ENCODE results near the gene NTM.

Gene NTM

DNA sequence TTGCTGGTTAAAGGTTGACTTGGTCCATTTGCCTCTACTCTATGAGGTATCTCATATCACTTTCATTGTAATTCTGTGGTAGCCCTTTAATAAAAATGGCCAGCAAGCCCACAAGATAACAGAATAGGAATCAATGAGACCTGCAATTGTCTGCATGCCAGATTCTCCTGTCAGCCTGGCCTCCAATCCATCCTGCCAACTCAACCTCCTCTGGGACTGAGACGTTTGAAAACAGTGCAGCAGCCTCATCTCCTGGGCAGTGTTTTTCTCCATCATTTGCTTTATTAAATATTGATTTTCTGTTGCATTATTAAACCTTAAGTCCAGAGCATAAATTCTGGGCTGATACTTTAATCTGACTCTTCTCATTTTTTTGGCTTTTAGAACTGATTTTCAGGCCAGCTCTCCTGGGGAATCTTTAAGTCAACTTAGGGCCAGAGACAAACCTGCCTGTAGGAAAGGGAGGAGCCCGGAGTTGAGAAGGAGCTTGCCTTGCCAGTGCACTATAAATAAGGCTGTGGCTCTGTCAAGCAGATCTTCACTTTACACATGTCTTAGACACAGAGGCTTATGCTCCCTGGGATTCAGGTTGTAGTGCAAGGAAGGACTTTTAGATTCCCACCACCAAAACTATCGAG lies 798.0 kb downstream of the NTM start:
- no peak for DNase-seq (ENCODE audit: low read depth in 1 of 2, low spot score in 1 of 2)

DNA sequence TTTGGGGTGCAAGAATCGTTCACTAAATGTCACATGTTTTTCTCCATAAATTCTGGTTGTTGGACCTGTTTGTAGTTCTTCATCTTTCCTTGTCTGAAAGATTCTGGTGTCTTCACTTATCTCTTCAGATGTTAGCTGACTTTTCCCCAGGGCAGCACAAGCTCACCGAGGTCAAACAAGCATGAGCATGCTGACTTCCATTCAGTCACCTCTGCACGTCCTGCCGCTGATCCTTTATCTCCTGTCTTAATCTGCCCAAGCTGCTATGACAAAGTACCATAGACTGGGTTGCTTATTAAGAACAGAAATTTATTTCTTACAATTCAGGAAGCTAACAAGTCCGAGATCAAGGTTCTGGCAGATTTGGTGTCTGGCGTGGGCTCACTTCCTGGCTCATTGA lies 800.6 kb downstream of the NTM start:
- DNase-seq (ENCODE audit: low read depth in 1 of 2, low spot score in 1 of 2): no peak

DNA sequence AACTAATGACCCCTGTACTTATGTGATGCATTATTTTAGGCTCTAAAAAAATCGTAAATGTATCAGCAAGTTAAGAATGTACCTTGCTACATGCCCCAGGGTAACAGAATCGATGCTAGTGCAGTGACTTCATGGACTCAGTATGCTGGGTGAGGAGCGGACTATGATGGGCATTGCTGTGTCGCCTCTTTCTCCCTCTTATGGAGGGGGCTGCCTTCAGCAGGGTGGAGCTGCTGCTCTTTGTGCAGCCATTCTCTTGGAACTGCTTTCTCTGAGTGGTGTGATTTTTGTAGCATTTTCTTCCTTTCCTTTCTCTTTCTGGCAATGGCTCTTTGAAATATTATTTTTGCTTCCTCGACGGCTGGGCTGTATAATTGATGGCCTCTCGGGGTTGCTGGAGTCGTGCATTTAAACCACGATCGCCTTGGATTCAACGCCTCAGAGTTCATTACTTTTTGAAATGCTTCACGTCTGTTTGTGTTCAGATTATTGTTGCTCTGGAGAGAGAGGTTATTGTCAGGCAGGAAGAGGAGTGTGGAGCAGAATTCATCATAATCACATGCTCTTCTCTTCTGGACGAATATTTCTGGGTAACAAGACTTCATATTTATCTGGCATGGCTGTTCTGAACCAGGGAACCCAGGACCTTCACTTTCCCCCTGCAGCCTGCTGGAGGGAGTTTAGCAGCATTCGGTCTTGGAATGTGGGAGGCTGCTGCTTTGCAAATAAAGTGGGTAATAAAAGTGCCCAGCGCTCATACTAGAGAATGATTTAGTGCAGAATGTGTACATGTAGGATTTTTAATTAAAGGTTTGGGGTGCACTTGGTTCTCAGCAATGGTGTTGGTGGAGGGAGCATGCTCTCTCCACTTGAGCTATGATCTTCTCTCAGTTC lies 804.2 kb downstream of the NTM start:
- no peak for DNase-seq (ENCODE audit: low read depth in 1 of 2, low spot score in 1 of 2)

DNA sequence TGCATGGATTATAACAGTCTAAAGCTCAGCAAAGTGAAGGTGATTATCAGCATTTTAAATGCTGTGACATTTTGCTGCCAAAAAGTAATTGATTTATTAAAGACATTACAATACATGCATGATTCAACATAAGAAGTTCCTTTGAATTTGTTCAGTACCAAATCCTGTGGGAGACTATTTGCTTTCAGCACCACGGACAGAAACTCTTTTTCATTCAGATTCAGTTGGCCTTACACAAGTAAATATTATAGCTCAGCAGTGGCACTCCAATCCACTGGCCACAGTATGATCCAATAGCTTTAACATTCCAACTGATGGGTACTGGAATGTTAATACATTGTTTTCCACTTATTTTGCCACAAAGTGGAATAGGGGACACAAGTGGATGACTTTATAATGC lies 806.7 kb downstream of the NTM start:
- DNase-seq (ENCODE audit: low read depth in 1 of 2, low spot score in 1 of 2): no peak

DNA sequence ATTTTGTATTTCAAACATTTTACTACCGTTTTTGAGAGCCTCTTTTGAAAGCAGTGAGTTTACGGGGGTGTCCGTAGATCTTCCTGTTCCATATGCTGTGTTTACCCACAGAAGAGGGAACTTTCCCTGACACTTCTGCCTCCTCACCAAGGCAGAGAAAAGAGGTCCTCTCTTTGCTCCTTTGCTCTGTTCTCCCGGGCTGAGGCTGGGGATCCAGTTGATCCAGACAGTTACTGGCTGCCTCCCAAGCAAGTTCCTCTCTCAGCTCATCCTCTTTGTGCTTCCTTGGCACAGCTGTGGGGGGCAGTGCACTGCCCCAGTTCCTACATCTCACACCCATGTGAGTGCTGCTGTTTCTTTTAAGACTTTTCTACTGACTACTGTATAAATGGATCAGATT lies 813.7 kb downstream of the NTM start:
- DNase-seq (ENCODE audit: low read depth in 1 of 2, low spot score in 1 of 2): no peak

DNA sequence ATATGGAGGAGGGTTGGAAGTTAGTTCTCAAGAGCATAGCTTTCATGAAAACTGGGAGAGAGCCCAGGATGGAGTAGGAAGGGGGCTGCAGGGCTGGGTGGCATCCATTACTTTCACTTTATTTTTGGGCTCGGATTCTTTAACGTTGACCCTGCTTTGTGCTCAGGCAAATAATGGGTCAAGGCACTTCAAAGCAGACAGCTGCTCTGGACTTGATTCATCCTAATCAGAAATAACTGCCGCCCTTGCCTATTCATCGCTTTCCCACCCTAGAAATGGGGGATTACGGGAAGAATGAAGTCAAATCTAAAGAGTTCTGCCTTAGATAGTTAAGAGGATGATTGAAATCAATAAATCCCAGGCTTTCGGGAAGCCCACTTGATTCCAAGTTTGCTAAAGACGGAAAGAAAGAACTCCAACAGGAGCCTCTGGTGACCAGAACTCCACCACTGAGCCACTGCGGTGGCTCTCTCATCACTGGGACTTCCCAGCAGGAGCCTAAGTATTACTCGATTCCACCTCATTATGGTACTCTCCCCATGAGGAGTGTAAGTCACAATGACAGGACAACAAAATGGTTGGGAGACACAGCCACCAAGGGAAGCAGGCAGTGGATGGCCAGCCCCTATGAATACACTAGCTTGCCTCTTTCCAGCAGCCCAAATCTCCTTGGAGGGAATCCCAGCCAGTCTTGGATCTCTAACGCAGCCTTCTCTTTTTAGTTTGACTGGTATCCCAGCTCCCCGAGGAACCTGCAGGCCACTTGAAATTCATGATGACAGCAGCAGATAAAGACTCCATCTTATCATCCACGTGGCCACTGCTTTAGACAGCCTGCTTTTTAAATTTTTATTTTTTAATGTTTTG lies 815.5 kb downstream of the NTM start:
- no peak for DNase-seq (ENCODE audit: low read depth in 1 of 2, low spot score in 1 of 2)

DNA sequence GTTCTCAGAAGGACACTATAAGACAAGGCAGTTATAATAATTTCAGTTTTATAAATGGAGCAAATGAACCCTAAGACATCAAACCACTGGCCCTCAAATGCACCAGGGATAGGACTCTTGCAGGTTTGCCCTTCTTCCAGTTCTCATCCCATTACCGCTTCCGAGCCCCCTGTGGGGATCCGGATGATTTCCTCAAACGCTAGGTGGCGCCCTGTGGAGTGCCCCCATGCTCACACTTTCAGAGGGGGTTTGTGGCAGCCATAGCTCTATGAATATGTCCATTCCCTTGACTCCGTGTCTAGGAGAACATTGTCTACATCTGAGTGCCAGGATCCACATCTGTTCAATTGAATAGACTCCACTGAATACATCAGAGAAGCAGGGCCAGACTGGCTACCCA lies 816.3 kb downstream of the NTM start:
- DNase-seq (ENCODE audit: low read depth in 1 of 2, low spot score in 1 of 2): no peak

DNA sequence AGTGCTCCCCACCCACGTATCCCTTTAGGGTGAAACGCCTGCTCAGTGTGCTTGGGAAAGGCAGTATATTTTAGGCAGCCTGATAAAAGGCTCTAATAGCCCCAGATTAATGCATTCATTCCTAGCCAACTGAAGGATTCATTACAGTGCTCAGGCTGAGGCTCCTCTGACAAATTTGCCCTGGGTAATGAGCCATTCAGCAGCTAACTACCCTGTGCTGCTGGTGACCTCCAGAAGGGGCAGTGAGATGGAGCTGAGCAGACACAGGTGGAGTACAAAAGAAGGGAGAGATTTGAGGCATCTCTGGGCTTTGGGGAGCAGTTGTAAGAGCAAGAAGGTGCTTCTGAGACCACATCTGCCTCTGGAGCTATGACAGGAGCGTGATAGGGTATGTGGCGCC lies 817.0 kb downstream of the NTM start:
- no peak for DNase-seq (ENCODE audit: low read depth in 1 of 2, low spot score in 1 of 2)

DNA sequence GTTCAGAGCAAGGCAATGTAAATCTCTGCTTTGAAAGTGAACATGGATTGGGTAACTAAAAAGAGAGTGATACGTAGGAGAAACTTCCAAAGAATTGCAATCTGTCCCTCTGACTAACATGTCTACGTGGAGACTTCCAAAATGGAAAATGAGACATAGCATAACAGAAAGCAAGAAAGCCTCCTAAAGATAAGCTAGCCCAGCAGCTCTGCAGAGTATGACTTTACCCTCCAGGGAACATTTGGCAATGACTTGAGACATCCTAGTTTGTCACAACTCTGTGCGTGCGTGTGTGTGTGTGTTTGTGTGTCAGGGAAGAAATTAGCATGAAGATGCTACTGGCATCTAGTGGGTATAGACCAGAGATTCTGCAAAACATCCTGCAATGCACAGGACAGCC lies 817.4 kb downstream of the NTM start:
- no peak for DNase-seq (ENCODE audit: low read depth in 1 of 2, low spot score in 1 of 2)

DNA sequence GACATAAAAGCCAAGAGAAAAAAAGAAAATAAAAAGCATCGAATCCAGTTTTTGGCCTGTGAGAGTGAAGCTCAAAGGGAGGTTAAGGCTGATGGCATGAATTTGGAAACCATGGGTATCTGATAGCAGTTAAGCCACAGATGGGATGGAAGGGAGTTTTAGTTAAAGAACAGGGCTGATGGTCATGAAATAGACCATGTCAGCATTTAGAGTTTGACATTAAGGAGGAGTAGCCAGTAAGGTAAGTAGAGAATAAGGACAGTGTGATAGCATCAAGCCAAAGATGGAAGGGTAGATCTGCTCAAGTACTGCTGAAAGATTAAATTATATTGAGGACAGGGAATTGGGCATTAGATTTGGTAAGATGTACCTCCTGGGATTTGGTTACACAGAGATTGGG lies 826.5 kb downstream of the NTM start:
- no peak for DNase-seq (ENCODE audit: low read depth in 1 of 2, low spot score in 1 of 2)

DNA sequence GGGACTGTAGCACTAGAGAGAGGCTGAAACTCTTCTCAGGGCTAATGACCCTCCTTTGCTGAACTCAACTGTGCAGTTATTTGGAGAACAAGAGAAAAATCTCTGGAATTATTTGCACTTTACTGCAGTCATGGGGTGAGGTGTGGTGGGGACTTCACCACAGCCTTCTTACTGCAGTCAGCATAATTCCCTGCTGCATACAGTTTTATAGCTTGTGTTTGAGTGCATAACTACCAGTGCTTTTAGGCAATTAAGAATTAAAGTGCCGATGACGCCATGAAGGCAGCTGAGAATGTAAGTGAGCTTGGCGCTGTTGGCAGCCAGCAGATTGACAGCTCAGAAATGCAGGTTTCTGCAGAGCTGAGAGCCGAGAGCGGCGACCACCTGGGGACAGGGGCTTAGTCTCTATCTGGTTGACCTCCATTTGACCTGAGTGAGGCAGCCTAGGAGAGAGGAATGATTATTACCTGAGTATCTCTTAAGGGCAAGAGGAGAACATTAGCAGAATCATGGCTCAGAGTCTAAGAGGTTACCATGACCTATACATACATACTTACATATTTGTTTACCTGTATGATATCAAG lies 830.0 kb downstream of the NTM start:
- DNase-seq (ENCODE audit: low read depth in 1 of 2, low spot score in 1 of 2): no peak

DNA sequence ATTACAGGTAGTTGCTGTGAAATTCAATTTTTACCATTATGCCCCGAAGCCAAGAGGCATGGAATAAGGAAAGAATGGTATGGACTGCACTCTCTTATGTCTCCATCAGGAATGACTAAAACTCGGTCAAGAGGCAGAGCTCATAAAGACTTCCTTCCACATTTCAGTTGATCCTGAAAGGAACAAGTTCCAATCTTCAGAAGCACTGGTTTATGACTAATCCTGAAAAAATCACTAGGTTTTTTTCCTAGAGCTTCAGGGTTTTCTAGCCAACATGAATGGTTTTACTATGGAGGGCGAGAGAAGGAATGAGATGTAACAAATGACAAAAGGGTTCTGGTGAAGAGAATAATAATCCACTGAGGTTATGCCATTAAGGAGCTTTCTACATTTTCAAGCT lies 832.2 kb downstream of the NTM start:
- no peak for DNase-seq (ENCODE audit: low read depth in 1 of 2, low spot score in 1 of 2)

DNA sequence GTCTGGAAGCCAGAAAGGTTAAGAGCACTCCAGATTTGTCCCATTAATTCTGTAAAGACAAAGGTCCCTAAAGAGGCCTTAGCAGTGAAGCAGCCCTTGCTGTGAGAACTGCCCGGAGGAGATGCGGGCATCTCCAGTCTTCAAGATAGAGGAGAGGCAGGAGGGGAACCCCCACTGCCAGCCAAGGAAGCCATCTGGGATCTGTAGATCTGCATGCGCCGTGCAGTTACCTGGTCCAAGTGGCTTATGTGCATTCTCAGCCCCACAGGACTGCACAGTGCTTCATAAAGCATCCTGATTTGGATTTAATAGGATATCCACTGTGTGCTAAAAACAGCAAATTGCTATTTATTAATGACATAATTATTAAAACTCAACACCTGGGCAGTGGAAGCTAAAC lies 834.6 kb downstream of the NTM start:
- DNase-seq (ENCODE audit: low read depth in 1 of 2, low spot score in 1 of 2): no peak

DNA sequence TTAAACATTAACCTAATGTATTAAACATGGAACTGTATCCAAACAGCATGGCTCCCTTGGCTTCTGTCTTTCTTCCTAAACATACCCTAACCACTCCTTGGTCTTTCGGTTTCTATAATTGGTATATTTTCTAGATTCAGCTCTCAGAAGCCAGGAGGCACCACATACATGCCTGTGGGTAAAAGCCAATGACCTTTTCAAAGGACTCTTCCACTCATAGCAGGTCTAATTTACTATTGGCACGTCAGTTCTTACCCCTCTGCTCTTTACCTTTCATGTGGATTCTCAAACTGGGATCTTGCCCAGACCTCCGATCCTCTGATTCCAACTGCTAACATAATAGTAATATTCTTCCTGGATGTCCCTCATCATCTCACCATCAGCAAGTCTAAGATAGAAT lies 835.1 kb downstream of the NTM start:
- no peak for DNase-seq (ENCODE audit: low read depth in 1 of 2, low spot score in 1 of 2)

DNA sequence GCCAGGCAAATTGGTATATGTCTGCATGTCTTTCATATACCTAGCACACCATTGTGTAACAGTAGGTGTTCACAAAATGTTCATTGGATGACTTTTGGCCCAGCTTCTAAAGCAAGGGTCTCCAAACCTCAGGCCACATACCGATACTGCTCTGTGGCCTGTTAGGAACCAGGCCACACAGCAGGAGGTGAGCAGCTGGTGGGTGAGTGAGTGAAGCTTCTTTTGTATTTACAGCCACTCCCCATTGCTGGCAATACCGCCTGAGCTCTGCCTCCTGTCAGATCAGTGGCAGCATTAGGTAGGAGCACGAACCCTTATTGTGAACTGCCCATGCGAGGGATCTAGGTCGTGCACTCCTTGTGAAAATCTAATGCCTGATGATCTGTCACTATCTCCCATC lies 836.6 kb downstream of the NTM start:
- no peak for DNase-seq (ENCODE audit: low read depth in 1 of 2, low spot score in 1 of 2)

DNA sequence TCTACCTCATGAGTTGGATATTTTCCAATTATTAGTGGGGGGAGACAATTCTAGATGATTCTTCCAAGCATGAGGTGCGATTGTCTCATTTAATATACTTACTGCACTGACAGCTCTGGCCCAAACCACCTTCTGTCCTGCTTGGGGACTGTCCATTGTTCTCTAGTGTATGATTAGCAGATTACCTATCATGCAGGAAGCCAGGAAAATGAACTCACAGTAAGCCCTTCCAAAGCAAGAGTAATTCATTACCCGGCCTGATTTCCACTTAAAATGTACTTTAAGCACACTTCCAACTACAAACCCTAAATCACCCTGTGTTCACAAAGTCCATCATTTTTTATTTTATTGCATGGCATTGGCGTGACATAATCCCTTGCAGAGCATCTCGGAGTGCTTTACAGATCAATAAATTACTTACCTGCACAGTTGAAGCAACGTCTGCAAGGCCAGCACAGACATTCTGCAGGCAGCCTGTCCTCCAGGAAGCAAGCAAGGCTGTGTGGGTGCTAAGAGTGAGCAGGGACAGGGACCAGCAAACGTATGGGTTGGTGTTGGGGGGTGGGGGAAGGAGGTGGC lies 838.2 kb downstream of the NTM start:
- no peak for DNase-seq (ENCODE audit: low read depth in 1 of 2, low spot score in 1 of 2)

DNA sequence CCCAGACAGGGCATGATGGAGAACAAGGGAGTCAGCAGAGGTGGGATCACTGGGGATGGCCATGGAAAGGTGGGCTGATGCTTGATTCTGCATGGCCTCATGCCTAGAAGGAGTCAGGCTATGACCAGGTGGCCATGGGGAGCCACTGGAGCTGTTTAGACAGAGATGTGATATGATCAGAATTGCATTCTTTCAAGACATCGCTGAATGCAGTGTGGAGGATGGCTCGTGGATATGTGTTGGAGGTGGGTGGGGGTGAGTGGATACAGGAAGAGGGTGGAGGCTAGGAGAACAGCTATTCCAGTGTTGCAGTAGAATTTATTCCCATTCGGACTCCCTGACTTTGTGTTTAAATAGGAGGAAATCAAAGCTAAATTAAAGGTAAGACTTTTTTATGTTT lies 841.1 kb downstream of the NTM start:
- DNase-seq (ENCODE audit: low read depth in 1 of 2, low spot score in 1 of 2): no peak

DNA sequence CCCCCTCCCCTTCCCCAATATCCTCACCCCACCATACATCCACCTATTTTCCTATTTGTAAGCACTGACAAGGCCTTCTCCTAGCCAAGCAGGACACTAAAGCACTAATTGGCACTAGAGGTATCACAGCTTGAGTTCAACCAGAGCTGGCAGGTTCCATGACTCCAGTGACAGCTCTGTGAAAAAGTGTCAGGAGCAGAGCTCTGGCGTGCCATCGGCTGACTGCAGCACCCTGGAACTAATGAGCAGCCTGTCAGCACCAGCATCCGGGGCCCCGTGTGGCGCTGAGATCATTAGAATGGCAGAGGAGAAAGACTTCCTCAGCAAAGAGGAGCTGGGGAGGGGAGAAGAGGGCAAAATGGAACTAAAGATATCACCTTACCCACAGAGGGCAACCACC lies 847.4 kb downstream of the NTM start:
- DNase-seq (ENCODE audit: low read depth in 1 of 2, low spot score in 1 of 2): no peak

DNA sequence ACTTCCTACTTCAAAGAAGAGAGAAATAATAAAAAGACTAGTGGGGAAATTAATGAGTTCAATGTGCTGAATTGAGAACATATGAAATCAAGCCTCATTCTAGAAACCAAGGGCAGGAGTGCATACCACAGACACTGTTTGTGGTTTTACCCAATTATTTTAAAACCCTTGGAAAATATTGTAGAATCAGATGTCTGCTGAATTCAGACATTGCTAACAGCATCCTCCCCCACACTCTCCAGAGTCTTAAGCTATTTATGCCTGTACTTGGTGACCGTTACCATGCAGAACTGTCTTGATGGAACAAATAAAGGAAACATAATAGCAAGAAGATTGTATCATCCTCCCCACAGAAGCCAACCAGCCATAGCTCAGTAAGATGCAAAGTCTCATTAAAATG lies 850.1 kb downstream of the NTM start:
- no peak for DNase-seq (ENCODE audit: low read depth in 1 of 2, low spot score in 1 of 2)

DNA sequence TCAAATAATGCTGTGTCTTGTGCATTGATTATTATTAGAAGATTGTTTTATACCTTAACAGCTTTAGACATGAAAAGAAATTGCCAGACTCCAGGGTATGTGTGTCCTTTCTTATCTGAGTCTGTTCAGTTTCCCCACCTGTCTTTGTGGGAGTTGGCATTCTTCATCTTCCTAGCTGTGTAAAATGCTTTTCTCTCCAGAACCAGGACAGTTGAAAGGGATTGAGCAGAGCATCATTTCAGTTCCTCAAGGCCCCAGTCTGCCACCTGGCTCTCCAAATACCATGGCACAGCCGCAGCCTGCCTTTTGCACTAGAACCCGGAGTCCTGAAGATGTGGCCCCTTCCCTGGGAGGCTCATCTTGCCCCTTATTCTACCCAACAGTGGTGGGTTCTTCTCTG lies 851.9 kb downstream of the NTM start:
- DNase-seq (ENCODE audit: low read depth in 1 of 2, low spot score in 1 of 2): no peak

DNA sequence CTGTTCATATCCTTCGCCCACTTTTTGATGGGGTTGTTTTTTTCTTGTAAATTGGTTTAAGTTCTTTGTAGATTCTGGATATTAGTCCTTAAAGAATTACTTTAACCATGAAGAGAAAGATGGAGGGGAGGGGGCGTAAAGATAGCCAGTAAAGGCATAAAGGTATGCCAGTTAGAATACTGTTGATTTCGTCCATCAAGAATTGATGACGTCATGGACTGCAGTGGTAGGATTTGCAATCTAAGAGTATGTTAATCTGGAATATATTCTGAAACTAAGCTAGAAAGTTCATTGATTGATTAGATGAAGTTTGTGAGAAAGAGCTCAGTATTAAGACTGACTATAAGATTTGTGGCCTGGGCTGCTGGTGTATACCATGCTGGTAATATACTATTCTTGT lies 856.1 kb downstream of the NTM start:
- DNase-seq (ENCODE audit: low read depth in 1 of 2, low spot score in 1 of 2): no peak
